A549 treated with AZD2906 at 1 μM for 4 hours (cell line): Measurements from ENCODE around the gene NPAT. TPM values are rescaled to one million over a fixed set of nuclear protein-coding genes. Genes with fewer than 3 reads are reported as not detected.

ENCODE experiments used
- total RNA-seq: library from RNA; stranded (reverse); fragments of 200-300 nt; extraction: Qiagen RNA extraction; gene quantifications from 5 replicates; pipeline ENCODE4 v1.2.3, GENCODE V29; 2022

NPAT gene
- 3.2 to 5.3 TPM (median 4.0 TPM) in 5 replicates for total RNA-seq

GRCh38 chr11:108222574-108223347 is at the start of gene NPAT, which contains the start of gene ATM:
TSS of gene NPAT (minus strand) at chr11:108222638. CDS start at chr11:108222536, 102 bp downstream.
TSS of gene ATM (plus strand) at chr11:108223067. CDS start at chr11:108227625, 4,558 bp downstream.

GRCh38 chr11:108121274-108122155 is 100.9 kb downstream of the NPAT start, which contains the start of gene ACAT1:
TSS of gene ACAT1 (plus strand) at chr11:108121567. CDS start at chr11:108121607, 40 bp downstream.

Other genes with a start within 250 kb of the NPAT start
- 6.9 to 9.1 TPM (median 8.5 TPM) in 5 replicates for gene CUL5, start 213.7 kb downstream of the NPAT start, total RNA-seq
- 59.2 to 88.0 TPM (median 62.0 TPM) in 5 replicates for gene ACAT1, start 101.1 kb downstream of the NPAT start, total RNA-seq
- gene ATM, start 429 bp upstream of the NPAT start, total RNA-seq, result 7.0 to 8.7 TPM (median 7.6 TPM) in 5 replicates
- gene C11orf65, start 244.9 kb upstream of the NPAT start, total RNA-seq, result 0.19 to 0.50 TPM (median 0.22 TPM) in 4 of 5 replicates, not detected in the other